ENCODE results near the gene ZNRF2.
"Not testable (repeated sequence)": the region's sequence is repeated elsewhere in the genome, so short reads cannot be mapped to it uniquely, and the experiment has no call there.

The ZNRF2 gene

DNA sequence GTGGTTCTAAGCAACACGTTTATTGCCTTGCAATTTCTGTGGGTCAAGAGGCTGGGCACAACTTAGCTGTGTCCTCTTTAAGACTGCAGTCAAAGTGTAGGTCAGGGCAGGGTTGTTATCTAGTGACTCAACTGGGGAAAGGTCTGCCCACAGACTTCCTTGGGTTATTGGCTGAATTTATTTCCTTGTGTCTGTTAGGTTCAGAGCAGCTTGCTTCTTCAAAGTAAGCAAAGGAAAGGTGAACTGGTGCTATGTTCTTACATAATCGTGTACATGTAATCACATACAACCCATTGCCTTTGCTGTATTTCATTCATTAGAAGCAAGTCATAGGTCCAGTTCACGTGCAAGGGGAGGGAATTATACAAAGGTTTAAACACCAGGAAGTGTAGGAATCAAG is 5.9 kb downstream of the ZNRF2 start:
- DNase-seq = not testable (repeated sequence)

DNA sequence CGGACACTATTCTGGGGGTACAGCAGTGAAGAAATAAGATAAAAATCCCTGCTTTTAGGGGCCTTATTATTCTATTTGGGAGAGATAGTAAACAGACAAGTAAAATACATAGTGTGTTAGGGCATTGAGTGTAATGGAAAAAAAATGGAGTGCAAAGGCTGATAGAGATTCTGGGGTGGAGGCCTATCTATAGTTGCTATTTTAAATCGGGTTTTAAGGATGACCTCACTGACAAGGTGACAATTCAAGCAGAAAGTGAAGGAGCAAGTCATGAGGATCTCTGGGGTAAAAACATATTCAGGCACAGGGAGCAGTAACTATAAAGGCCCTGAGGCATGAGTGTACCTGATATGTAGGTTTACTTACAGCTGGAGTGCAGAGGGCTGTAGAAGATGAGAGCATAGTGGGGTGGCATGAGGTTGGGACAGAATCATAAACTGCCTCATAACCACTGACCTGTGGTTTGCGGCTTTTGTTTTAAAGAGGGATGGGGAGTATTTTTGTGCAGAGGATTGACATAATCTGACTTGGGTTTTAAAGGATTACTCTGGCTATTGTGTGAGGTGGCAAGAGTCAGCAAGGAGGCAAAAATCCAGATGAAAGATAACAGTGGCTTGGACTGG is 8.1 kb downstream of the ZNRF2 start:
- not testable (repeated sequence) for DNase-seq

- DNase-seq = not testable (repeated sequence)
Observed at GRCh38 chr7:30296304-30296703, 11.9 kb downstream of the ZNRF2 start.

DNA sequence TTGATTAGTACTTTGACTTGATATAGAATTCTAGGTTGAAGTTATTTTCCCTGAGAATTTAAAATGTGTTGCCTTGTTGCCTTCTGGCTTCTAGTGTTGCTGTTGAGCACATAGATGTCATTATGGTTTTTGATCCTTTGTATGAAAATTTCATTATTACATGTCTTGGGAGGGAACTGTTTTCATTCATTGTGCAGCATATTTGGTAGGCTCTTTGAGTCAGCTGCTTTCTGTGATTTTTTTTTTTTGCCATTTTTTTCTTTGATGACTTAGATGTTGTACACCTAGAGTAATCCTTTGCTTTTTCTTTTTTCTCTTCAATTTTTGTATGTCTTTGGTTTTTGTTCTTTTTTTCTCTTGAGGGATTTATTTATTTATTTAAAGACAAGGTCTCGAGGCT is 13.1 kb downstream of the ZNRF2 start:
- not testable (repeated sequence) for DNase-seq

GRCh38 chr7:30298409-30298808 is 14.0 kb downstream of the ZNRF2 start:
- not testable (repeated sequence) for DNase-seq

GRCh38 chr7:30301751-30302150 is 17.4 kb downstream of the ZNRF2 start:
- DNase-seq = no peak

GRCh38 chr7:30302656-30303311 is 18.4 kb downstream of the ZNRF2 start:
- no peak for DNase-seq

GRCh38 chr7:30303312-30304039 is 19.1 kb downstream of the ZNRF2 start:
- no peak for DNase-seq

DNA sequence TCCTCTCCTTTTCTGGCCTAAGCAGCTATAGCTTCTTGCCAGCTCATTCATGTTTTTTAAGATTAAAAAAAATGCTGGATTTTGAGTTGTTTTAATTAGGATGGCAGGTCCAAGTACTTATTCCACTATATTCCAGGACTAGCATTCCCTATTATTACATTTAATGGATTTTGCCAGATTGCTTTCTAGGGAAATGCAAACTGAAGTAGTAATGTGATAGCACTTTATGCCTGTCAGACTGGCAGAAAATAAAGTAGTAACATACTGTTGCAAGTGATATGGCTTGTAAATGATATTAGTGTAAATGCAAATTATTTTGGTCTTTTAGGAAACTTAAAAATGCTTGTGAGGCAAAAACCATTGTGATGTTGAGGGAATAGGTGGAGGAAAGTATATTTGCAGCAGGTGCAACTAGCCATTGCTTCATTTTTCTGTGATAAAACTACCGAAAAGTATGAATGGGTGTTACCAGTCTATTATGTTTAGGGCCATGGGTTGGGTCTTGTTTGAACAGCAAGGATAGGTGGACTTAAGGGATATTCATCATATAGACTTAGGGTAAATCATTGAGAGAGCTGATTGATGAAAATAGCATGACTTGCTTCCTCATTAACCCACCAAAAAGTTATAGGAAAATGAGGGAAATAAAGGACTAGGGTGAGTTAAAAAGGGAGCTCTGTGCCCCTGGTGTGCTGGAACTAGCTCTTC is 19.9 kb downstream of the ZNRF2 start:
- no peak for DNase-seq

- DNase-seq = no peak
Observed at GRCh38 chr7:30306976-30307375, 22.6 kb downstream of the ZNRF2 start.

DNA sequence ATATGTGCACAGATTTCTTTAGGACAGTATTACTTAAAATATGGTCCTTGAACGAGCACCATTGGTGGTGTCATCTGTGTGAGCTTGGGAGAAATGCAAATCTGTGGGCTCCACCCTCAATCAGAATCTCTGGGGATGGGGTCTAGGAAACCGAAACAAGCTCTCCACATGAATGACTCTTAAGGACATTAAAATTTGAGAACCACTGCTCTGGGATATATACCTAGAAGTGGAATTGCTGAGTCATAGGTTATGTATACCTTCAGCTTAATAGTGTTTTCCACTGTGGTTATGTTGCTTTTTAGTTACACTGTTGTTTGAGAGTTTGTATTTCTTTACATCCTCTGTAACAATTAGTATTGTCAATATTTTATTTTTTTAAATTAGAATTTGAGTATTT is 24.0 kb downstream of the ZNRF2 start:
- no peak for DNase-seq

DNA sequence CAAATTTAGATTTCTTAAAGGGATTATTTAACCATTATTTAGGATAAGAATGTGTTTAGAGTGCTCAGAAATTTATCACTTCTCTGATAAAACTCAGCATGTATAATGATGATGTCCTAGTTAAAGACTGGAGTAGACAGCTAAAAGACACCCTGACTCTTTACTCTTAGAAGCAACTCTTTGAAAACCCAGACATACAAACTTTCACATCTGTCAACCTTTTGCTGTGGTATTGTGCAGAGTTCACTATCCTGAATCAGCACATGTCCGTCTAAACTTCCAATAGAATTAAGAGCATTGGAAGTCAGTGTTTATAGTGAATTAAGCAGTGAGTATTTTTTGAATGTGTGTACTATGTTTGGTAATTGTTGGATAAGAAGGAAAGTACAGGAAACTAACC is 24.9 kb downstream of the ZNRF2 start:
- no peak for DNase-seq

DNA sequence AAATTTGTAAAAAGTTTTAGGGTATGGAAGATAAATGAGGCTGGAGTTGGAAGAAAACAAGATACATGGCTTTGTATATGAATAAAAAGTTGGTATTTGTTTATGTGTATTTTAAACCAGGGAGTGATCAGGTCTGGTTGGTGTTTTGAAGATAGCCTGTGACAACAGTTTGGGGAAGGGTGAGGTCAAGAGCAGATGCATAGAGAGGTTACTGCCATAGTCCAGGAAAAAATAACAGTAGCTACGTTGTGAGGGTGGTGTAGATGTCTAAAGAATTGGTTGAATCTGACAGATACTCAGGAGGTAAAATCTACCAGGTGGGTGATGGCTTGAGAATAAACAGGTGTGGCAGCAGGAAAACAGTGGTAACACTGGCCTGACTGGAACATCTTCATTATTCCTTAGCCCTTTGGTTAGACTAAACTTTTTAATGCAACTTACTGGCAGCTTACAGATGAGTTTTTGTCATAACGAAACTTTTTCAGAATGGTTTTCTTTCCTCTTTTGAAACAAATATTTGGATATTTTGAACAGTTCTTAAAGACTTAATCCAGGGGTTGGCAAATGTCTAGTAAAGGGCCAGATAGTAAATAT is 25.5 kb downstream of the ZNRF2 start:
- no peak for DNase-seq

GRCh38 chr7:30310674-30311362 is 26.4 kb downstream of the ZNRF2 start:
- no peak for DNase-seq

DNA sequence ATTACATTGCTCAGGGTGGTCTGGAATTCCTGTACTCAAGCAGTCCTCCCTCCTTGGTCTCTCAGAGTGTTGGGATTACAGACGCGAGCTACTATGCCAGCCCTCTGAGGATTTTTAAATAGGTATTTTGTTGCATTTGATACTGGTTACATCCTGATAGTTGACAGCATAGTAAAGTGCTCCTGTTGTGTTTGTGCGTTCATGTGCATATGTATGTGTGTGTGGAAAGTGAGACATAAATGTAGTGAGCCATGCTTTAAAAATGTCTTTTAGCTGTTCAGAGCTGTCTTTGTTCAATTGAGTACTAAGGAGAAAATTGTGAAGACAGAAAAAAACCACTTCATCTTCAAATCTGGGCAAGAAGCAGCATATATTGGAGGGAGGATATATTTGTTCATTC is 27.8 kb downstream of the ZNRF2 start:
- DNase-seq = no peak

DNA sequence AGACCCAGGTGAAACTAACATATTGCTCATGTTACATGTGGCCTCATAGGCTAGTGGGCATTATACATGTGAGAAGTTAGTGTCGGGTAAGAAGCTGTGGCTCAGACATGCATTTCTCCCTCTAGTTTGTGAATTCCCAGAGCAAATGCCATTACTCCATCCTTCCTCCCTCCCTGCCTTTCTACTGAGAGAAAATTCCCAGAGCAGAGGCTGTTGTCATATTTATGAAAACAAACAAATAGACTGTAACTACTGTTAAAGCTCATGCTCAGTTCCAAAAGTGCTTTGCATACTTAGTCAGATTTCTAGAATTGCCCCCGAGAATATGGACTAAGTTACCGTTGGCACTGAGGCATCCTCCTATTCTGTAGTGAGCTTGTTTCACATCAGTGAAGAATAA is 29.0 kb downstream of the ZNRF2 start:
- DNase-seq = no peak

DNA sequence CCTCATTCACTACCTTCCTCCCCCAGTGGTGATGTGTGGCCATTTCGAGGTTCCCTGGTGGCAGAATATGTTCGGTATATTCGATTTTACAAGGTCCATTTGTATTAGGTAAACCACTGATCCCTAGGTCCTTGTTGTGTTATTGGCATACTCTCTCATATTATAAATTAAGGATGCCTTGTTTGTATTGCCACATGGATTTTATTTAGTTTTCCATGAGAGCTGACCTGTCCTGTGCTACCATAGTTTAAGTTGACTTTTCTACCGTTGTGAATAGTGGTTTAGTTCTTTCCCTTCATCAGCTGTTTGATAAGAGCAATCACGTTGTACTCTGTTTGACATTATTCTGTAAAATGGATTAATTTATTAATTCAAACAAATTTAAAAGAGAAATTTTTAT is 29.4 kb downstream of the ZNRF2 start:
- no peak for DNase-seq

DNA sequence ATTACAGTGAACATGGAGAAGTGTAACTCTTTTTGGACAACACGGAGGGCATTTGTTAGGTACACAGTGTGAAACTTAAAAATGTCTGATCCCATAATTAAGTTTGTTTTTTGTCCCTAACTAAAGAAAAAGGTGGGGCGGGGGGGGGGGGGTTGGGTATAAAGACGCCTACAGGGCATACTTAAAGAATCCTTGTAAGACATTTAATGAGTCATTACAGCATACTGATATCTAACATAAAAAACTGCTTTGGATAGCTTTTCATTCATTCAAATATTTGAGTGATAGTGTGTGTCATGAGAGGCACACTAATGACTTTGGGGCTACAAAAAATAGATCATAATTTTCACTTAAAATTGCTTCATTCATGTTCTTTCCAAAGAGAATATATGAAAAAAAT is 31.2 kb downstream of the ZNRF2 start:
- DNase-seq = no peak

- DNase-seq = no peak
Observed at GRCh38 chr7:30320392-30320791, 36.0 kb downstream of the ZNRF2 start.

DNA sequence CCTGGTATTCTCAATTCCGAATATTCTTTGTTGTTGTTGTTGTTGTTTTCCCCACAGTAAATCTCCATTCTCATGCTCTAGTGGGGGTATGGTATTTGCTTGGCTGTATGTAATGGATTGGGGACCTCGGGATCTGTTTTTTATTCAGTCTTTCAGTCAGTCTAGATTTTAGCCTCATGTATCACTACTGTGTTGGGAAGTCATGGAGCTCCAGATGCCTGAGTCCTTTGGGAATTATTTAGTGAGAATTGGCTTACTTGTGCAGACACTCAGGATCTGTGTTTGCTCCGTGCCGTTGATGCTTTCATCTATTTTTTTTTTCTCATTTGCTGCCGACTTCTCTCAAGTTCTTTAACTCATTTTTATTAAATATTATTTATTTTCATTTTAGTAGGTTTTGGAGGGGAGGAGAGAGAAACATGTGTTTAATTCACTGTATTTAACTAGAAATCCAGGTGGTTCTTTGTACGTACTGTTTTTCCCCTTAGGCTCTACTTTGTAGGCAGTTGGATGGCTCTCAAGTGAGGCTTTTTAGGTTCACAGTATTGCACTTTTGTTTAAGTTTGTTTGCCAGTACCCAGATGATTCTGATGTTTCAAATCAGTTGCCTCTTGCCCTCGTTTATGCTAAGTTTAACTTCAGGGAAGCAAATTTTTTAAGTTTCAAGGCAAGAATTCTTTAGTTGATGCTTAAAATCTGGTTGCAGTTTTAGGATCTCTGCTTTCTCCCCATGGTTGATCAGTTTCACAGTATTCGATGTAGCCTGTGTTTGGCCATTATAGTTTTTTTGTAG is 36.9 kb downstream of the ZNRF2 start:
- DNase-seq = no peak

GRCh38 chr7:30321882-30322192 is 37.4 kb downstream of the ZNRF2 start:
- no peak for DNase-seq
